Lung (tissue), 12 donors: ENCODE results near the gene HPCAL4. TPM values are rescaled to one million over a fixed set of nuclear protein-coding genes. Genes with fewer than 3 reads are reported as not detected.

Experiments
- ATAC-seq: fragments of 200-7000 bp; cut with Tn5 transposase; one replicate; pipeline ENCODE4 v1.9.1; 2020; ENCODE audit warnings: moderate number of reproducible peaks; ENCODE audit not compliant: insufficient read depth, low FRiP score
- DNase-seq, 3 donors: peaks; one replicate each; pipeline ENCODE4 v3.0.0-alpha.2; 2013 to 2017
- H3K27ac ChIP-seq, 2 donors: one replicate each; pipeline ENCODE4 v1.5.1; 2013; ENCODE audit warnings: mild to moderate bottlenecking in 2 of 2, moderate library complexity in 2 of 2, control low read depth in 1 of 2, inconsistent platforms in 1 of 2, low read depth in 1 of 2, low read length in 1 of 2
- H3K27me3 ChIP-seq, 3 donors: one replicate each; pipeline ENCODE4 v1.5.1; 2013; ENCODE audit warnings: low read length in 2 of 3; ENCODE audit not compliant: control insufficient read depth in 3 of 3, insufficient read depth in 3 of 3
- H3K36me3 ChIP-seq, 4 donors: one replicate each; pipeline ENCODE4 v1.5.1; 2013; ENCODE audit warnings: low read length in 4 of 4, mild to moderate bottlenecking in 1 of 4, moderate library complexity in 1 of 4; ENCODE audit not compliant: control insufficient read depth in 4 of 4, insufficient read depth in 4 of 4
- H3K4me1 ChIP-seq, 5 donors: one replicate each; pipeline ENCODE4 v1.5.1; 2013; ENCODE audit warnings: low read length in 5 of 5, mild to moderate bottlenecking in 2 of 5, moderate library complexity in 1 of 5; ENCODE audit not compliant: control insufficient read depth in 5 of 5, insufficient read depth in 5 of 5
- H3K4me3 ChIP-seq: one replicate; pipeline ENCODE4 v1.5.1; 2013; ENCODE audit warnings: mild to moderate bottlenecking, control low read depth, moderate library complexity
- H3K9ac ChIP-seq, 2 donors: one replicate each; pipeline ENCODE4 v1.5.1; 2013; ENCODE audit warnings: low read length in 2 of 2, control low read depth in 1 of 2; ENCODE audit not compliant: insufficient read depth in 1 of 2
- H3K9me3 ChIP-seq, 4 donors: one replicate each; pipeline ENCODE4 v1.5.1; 2013; ENCODE audit warnings: low read length in 3 of 4, mild to moderate bottlenecking in 1 of 4, moderate library complexity in 1 of 4; ENCODE audit not compliant: control insufficient read depth in 4 of 4, insufficient read depth in 3 of 4
- CTCF ChIP-seq: IDR thresholded peaks from 2 replicates; pipeline ENCODE4 v1.5.1; 2012; ENCODE audit warnings: mild to moderate bottlenecking; ENCODE audit errors: control extremely low read depth, extremely low read depth
- WGBS, 2 donors: extraction: QIAGEN DNeasy Blood & Tissue Kit; methylation state at CpG; one replicate each; pipeline ENCODE4 v1.1.7; 2013; 5-methylcytosine and 5-hydroxymethylcytosine counted together
- polyA plus RNA-seq, 2 donors: library from polyadenylated mRNA; stranded (reverse); fragments of 200-250 nt; gene quantifications; one replicate each; pipeline ENCODE4 v1.2.1, GENCODE V29; 2013
- total RNA-seq, 2 donors: library from RNA; depleted of rRNA in 1 of 2; stranded (reverse); fragments of >200 nt in 1 of 2; gene quantifications; one replicate each; pipeline ENCODE4 v1.2.1, GENCODE V29; 2014 to 2021
- donor health status: control.
- donor health status: control.
- donor health status: Bipolar disorder and iron deficiency.
- donor health status: healthy.
- donor health status: DM: yes; HTN: yes; CAD: no.

HPCAL4 gene
- total and polyA plus RNA-seq, 4 donors, result 0.08 to 0.43 (median 0.17) TPM

DNA sequence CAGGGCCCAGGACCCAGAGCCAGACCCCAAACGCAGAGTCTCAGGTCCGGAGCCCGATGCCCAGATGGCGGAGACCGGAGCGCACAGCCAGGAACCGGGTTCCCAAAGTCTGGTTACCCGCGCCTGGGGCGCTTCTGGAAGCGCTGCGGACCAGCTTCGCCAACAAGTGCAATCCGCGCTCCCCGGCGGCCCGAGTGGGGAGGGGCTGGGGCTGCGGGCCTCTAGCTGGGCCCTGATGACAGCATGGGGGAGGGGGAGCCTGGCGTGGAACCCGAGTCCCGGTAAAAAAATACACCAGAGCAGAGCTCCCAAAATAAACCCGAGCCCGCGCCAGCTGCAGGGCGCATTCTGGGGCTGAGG lies 19.8 kb downstream of the HPCAL4 start:
- Histone ChIP-seq H3K9me3 (peaks cover 0 to 3% (median 0%) of the 10 kb centered on the region in 4 donors), H3K4me1 (peaks cover 0 to 12% (median 5%) of the 10 kb centered on the region in 5 donors), H3K27ac (peak overlapping the region in 1 of 2 donors; percentile 47), H3K36me3 (no peaks in the 10 kb centered on the region), H3K4me3 (no peak overlapping the region), H3K27me3 (peaks cover 3 to 33% (median 19%) of the 10 kb centered on the region in 3 donors), H3K9ac (no peak overlapping the region)
- WGBS, 2 donors, result 2 to 4% methylated on average over 26 of the region's 26 CpGs
- peak; percentile 27 to 55 (median 41) for DNase-seq
- no peak for TF ChIP-seq CTCF
- ATAC-seq, result no peak

GRCh38 chr1:39670689-39671088 lies 20.5 kb downstream of the HPCAL4 start:
- WGBS, 2 donors, result 56 to 63% methylated on average over 1 of the region's 1 CpG
- Histone ChIP-seq H3K4me1 (peaks cover 0 to 12% (median 5%) of the 10 kb centered on the region in 5 donors), H3K27me3 (peaks cover 3 to 36% (median 19%) of the 10 kb centered on the region in 3 donors), H3K9me3 (peaks cover 0 to 3% (median 0%) of the 10 kb centered on the region in 4 donors), H3K36me3 (no peaks in the 10 kb centered on the region), H3K4me3 (no peak overlapping the region), H3K27ac (no peak overlapping the region), H3K9ac (no peak overlapping the region)
- no peak for ATAC-seq
- no peak for TF ChIP-seq CTCF
- DNase-seq, result no peak

DNA sequence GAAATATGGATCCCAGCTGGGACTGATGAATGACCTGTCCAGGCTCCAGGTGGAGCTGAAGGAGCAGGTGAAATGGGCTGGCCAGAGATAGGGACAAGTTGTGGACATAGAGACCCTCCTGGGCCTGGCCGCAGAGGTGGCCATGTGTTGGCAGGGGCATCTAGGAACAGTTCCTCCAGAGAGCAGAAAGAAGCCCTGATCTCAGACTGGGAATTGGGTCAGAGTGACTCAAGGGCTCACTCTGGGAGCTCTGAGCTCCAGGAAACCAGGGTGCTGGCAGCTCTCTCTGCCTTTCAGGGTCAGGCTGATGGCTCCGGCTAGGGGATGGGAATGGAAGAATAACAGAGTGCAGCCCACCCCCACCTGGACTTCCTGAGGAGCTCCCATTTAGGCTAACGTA lies 22.3 kb downstream of the HPCAL4 start:
- 96 to 97% methylated on average over 3 of the region's 3 CpGs for WGBS, 2 donors
- ATAC-seq, result no peak
- Histone ChIP-seq H3K27ac (no peak overlapping the region), H3K27me3 (peaks cover 3 to 34% (median 19%) of the 10 kb centered on the region in 3 donors), H3K9ac (no peak overlapping the region), H3K9me3 (peaks cover 0 to 3% (median 0%) of the 10 kb centered on the region in 4 donors), H3K4me3 (no peak overlapping the region), H3K36me3 (no peaks in the 10 kb centered on the region), H3K4me1 (peaks cover 0 to 12% (median 5%) of the 10 kb centered on the region in 5 donors)
- DNase-seq, result no peak
- no peak for TF ChIP-seq CTCF

- Histone ChIP-seq H3K36me3 (no peaks in the 10 kb centered on the region), H3K9ac (no peak overlapping the region), H3K27me3 (peaks cover 3 to 30% (median 18%) of the 10 kb centered on the region in 3 donors), H3K4me3 (no peak overlapping the region), H3K4me1 (peaks cover 0 to 12% (median 5%) of the 10 kb centered on the region in 5 donors), H3K27ac (no peak overlapping the region), H3K9me3 (peaks cover 0 to 3% (median 0%) of the 10 kb centered on the region in 4 donors)
- ATAC-seq (no peak), DNase-seq (no peak)
- 85 to 91% methylated on average over 3 of the region's 3 CpGs for WGBS, 2 donors
- TF ChIP-seq CTCF, result no peak
These were observed 23.1 kb downstream of the HPCAL4 start for GRCh38 chr1:39668111-39668510.
